Colonic mucosa (tissue), 4 donors: ENCODE data around the gene MTREX. TPM values are rescaled to one million over a fixed set of nuclear protein-coding genes. Genes with fewer than 3 reads are reported as not detected.

Experiments used
- DNase-seq: peaks from one replicate; pipeline ENCODE4 v3.0.0-alpha.2; 2020
- H3K27ac ChIP-seq: fragments of 200-600 bp; one replicate; pipeline ENCODE4 v1.8.0; 2021
- H3K27me3 ChIP-seq: fragments of 200-600 bp; one replicate; pipeline ENCODE4 v1.8.0; 2021
- H3K36me3 ChIP-seq: fragments of 200-600 bp; one replicate; pipeline ENCODE4 v1.8.0; 2021
- H3K4me1 ChIP-seq: fragments of 200-600 bp; one replicate; pipeline ENCODE4 v1.8.0; 2021; ENCODE audit warnings: mild to moderate bottlenecking
- H3K4me3 ChIP-seq: fragments of 200-600 bp; one replicate; pipeline ENCODE4 v1.8.0; 2021
- H3K9ac ChIP-seq, 2 donors: one replicate each; pipeline ENCODE4 v1.7.0; 2013; ENCODE audit warnings: control low read depth in 2 of 2, low read depth in 2 of 2, low read length in 2 of 2
- H3K9me3 ChIP-seq: fragments of 200-600 bp; one replicate; pipeline ENCODE4 v1.8.0; 2021
- CTCF ChIP-seq: fragments of 200-600 bp; IDR thresholded peaks from one replicate; pipeline ENCODE4 v1.8.0; 2022; ENCODE audit warnings: antibody characterized with exemption, mild to moderate bottlenecking
- intact Hi-C: fragments of 100-400 bp; cut with DNase I; formaldehyde crosslinking; loops from one replicate; pipeline ENCODE4 v1.14.1; 2022
- total RNA-seq, 2 donors: library from RNA; stranded (reverse); fragmentation: NEBNext Ultra II Directional in 1 of 2; extraction: Animal tissue kit (Norgen Biotek cat#: 25700) in 1 of 2; gene quantifications; one replicate each; pipeline ENCODE4 v1.2.1, GENCODE V29; 2021
- donor health status: healthy.
- donor health status: DM: no; HTN: no; CAD: no.
- donor health status: DM: no; HTN: no; CAD: no.

The MTREX gene
- total RNA-seq, 2 donors from 2014 or later = 53.7 to 69.0 TPM

- DNase-seq = no peak
- intact Hi-C loops = no loop called here
- Histone ChIP-seq H3K4me3 (no peak overlapping the region), H3K27me3 (no peaks in the 10 kb centered on the region), H3K9ac (no peak overlapping the region), H3K4me1 (no peaks in the 10 kb centered on the region), H3K9me3 (no peaks in the 10 kb centered on the region), H3K36me3 (no peaks in the 10 kb centered on the region), H3K27ac (no peak overlapping the region)
- no peak for TF ChIP-seq CTCF
Measured at GRCh38 chr5:55364537-55365055, 56.8 kb downstream of the MTREX start.

GRCh38 chr5:55370291-55370925, 62.6 kb downstream of the MTREX start:
- H3K36me3 ChIP-seq = no peaks in the 10 kb centered on the region
- H3K4me3 ChIP-seq = no peak overlapping the region
- peak overlapping the region; percentile 3 for H3K27ac ChIP-seq
- H3K27me3 ChIP-seq = no peaks in the 10 kb centered on the region
- no peaks in the 10 kb centered on the region for H3K9me3 ChIP-seq
- intact Hi-C loops = no loop called here
- H3K9ac ChIP-seq = no peak overlapping the region
- no peaks in the 10 kb centered on the region for H3K4me1 ChIP-seq
- DNase-seq = no peak
- no peak for TF ChIP-seq CTCF

- TF ChIP-seq CTCF = no peak
- Histone ChIP-seq H3K4me1 (no peaks in the 10 kb centered on the region), H3K9ac (no peak overlapping the region), H3K4me3 (no peak overlapping the region), H3K36me3 (no peaks in the 10 kb centered on the region), H3K9me3 (no peaks in the 10 kb centered on the region), H3K27ac (peak overlapping the region; percentile 46), H3K27me3 (no peaks in the 10 kb centered on the region)
- no peak for DNase-seq
- intact Hi-C loops = no loop called here
Measured at GRCh38 chr5:55371145-55371544, 63.4 kb downstream of the MTREX start.

- DNase-seq = no peak
- Histone ChIP-seq H3K9me3 (no peaks in the 10 kb centered on the region), H3K4me3 (no peak overlapping the region), H3K27ac (peak overlapping the region; percentile 46), H3K27me3 (no peaks in the 10 kb centered on the region), H3K4me1 (no peaks in the 10 kb centered on the region), H3K36me3 (no peaks in the 10 kb centered on the region), H3K9ac (no peak overlapping the region)
- TF ChIP-seq CTCF = no peak
- intact Hi-C loops = no loop called here
Measured at GRCh38 chr5:55372130-55372925, 64.5 kb downstream of the MTREX start.

GRCh38 chr5:55377810-55378209, 70.0 kb downstream of the MTREX start:
- Histone ChIP-seq H3K4me3 (no peak overlapping the region), H3K4me1 (no peaks in the 10 kb centered on the region), H3K27me3 (no peaks in the 10 kb centered on the region), H3K36me3 (no peaks in the 10 kb centered on the region), H3K9me3 (no peaks in the 10 kb centered on the region), H3K9ac (no peak overlapping the region), H3K27ac (no peak overlapping the region)
- no peak for DNase-seq
- no peak for TF ChIP-seq CTCF
- intact Hi-C loops = no loop called here
